ENCODE results near the gene ABTB2. TPM values are rescaled to one million over a fixed set of nuclear protein-coding genes. Genes with fewer than 3 reads are reported as not detected.

Gene ABTB2
- total RNA-seq, 1 experiment from 2014 or later, result 3.6 TPM

DNA sequence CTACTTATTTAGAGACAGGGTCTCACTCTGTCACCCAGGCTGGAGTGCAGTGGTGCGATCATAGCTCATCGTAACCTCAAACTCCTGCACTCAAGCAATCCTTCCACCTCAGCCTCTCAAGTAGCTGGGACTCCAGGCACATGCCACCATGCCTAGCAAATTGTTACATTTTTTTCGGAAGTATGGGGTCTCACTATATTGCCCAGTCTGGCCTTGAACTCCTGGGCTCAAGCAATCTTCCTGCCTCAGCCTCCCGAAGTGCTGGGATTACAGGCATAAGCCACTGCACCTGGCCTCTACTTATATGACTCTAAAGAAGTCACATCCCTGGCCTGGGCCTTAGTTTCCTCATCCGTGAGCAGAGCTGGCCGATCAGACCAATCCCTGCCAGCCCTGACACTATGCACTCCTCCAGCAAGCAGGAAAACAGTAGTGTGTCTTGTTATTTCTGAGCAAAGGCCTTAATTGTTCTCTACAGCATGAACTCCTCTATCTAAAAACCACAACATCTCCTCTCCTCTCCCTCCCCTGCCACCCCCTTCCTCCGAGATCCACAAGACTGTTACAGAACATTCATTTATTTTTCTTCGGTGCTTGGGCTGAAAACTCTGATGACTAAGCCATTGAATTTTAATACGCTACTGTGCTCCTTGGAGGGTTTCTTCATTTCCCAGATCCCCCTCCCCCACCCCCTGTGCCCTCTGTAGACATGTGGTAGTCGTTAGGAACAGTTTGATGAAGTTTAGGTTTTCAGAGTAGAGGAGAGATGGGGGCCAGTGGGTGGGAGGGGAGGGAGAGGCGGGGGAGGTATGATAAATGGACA is 91.5 kb downstream of the ABTB2 start:
- no peaks in the 10 kb centered on the region for H3K4me1 ChIP-seq
- no peaks in the 10 kb centered on the region for H3K36me3 ChIP-seq (ENCODE audit: control insufficient read depth, insufficient read depth, low read length)
- H3K4me1 Mint-ChIP-seq (ENCODE audit: low read depth, unreplicated experiment), result no peaks in the 10 kb centered on the region
- no TSS peak for BruUV-seq (replicated peaks)
- DNase-seq, result no peak
- ChIA-PET CTCF (no interaction called here), POLR2A (no interaction called here)
- no peak overlapping the region for H3K4me3 ChIP-seq (ENCODE audit: low read depth, low read length)
- no peaks in the 10 kb centered on the region for H3K9me3 ChIP-seq
- no peaks in the 10 kb centered on the region for H3K27me3 Mint-ChIP-seq (ENCODE audit: insufficient read depth, unreplicated experiment)
- no peaks in the 10 kb centered on the region for H3K9me3 Mint-ChIP-seq (ENCODE audit: unreplicated experiment)
- intact Hi-C loops (cut with micrococcal nuclease; ENCODE audit: unreplicated experiment), result no loop called here
- TF ChIP-seq, protein P1, sequence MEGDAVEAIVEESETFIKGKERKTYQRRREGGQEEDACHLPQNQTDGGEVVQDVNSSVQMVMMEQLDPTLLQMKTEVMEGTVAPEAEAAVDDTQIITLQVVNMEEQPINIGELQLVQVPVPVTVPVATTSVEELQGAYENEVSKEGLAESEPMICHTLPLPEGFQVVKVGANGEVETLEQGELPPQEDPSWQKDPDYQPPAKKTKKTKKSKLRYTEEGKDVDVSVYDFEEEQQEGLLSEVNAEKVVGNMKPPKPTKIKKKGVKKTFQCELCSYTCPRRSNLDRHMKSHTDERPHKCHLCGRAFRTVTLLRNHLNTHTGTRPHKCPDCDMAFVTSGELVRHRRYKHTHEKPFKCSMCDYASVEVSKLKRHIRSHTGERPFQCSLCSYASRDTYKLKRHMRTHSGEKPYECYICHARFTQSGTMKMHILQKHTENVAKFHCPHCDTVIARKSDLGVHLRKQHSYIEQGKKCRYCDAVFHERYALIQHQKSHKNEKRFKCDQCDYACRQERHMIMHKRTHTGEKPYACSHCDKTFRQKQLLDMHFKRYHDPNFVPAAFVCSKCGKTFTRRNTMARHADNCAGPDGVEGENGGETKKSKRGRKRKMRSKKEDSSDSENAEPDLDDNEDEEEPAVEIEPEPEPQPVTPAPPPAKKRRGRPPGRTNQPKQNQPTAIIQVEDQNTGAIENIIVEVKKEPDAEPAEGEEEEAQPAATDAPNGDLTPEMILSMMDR (IDR thresholded peaks at IDR 0.05; ENCODE audit: insufficient read depth in 1 of 2, low read depth in 1 of 2, low read length in 1 of 2, severe bottlenecking in 1 of 2, unreplicated experiment in 1 of 2), result no peak
- no peaks in the 10 kb centered on the region for H3K36me3 Mint-ChIP-seq (ENCODE audit: insufficient read depth, unreplicated experiment)
- no peaks in the 10 kb centered on the region for H3K27me3 ChIP-seq (replicated peaks; ENCODE audit: control insufficient read depth, insufficient read depth, low read length)
- H3K4me3 Mint-ChIP-seq (ENCODE audit: unreplicated experiment), result no peak overlapping the region
- H3K27ac Mint-ChIP-seq (ENCODE audit: unreplicated experiment), result no peak overlapping the region

DNA sequence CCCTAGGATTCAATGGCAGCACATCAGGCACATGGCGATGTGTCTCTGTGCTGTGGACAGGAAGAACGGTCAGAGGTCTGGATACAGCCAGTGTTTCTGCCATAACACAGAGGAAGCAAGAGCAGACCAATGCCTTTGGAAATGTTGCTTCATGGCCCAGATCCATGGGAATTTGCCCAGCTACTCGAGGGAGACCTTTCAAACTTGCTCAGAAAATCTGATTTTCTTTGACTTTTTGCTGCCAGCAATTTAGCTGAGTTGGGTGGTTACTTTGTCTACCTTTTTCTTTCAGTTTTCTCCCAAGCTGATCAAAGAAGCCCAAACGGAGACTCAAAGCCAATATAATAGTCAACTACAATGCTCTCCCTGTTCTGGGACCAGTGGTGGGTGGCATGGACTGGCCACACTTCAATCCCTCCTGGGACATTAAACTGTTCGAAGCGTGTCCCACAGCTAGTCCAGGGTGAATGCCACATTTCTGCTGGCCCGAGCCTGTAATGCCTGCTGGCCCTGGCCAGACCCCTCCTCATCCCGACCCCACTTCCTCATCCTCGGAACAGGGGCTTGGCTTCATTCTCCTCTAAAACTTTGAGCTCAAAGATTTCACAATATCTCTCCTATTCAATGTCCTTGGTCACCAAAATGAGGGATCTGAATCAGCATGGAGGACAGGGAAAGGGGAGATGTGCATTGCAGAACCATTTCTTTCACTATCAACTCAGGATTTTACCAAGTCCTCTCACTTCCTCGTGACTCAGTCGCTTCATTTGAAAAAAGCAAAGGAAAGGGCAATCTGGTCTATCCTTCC is 93.3 kb downstream of the ABTB2 start:
- no peaks in the 10 kb centered on the region for H3K36me3 ChIP-seq (ENCODE audit: control insufficient read depth, insufficient read depth, low read length)
- Mint-ChIP-seq H3K36me3 (ENCODE audit: insufficient read depth, unreplicated experiment) (no peaks in the 10 kb centered on the region), H3K4me3 (ENCODE audit: unreplicated experiment) (no peak overlapping the region), H3K4me1 (ENCODE audit: low read depth, unreplicated experiment) (no peaks in the 10 kb centered on the region), H3K9me3 (ENCODE audit: unreplicated experiment) (no peaks in the 10 kb centered on the region), H3K27ac (ENCODE audit: unreplicated experiment) (no peak overlapping the region), H3K27me3 (ENCODE audit: insufficient read depth, unreplicated experiment) (no peaks in the 10 kb centered on the region)
- H3K4me3 ChIP-seq (ENCODE audit: low read depth, low read length), result no peak overlapping the region
- intact Hi-C loops (cut with micrococcal nuclease; ENCODE audit: unreplicated experiment), result loop anchor here (5.0 kb wide), 1 partner anchor 93 kb away; the partner anchor contains the start of gene ABTB2
- TF ChIP-seq, protein P1 (IDR thresholded peaks at IDR 0.05; ENCODE audit: insufficient read depth in 1 of 2, low read depth in 1 of 2, low read length in 1 of 2, severe bottlenecking in 1 of 2, unreplicated experiment in 1 of 2), result no peak
- H3K4me1 ChIP-seq, result no peaks in the 10 kb centered on the region
- ChIA-PET CTCF (interaction anchor here (0.6 to 1.3 kb wide), 2 partner anchors 93 to 830 kb away, joined by 4 to 5 read pairs; partner anchors contain the start of gene ABTB2), POLR2A (no interaction called here)
- DNase-seq, result no peak
- no TSS peak for BruUV-seq (replicated peaks)
- H3K9me3 ChIP-seq, result no peaks in the 10 kb centered on the region
- no peaks in the 10 kb centered on the region for H3K27me3 ChIP-seq (replicated peaks; ENCODE audit: control insufficient read depth, insufficient read depth, low read length)

DNA sequence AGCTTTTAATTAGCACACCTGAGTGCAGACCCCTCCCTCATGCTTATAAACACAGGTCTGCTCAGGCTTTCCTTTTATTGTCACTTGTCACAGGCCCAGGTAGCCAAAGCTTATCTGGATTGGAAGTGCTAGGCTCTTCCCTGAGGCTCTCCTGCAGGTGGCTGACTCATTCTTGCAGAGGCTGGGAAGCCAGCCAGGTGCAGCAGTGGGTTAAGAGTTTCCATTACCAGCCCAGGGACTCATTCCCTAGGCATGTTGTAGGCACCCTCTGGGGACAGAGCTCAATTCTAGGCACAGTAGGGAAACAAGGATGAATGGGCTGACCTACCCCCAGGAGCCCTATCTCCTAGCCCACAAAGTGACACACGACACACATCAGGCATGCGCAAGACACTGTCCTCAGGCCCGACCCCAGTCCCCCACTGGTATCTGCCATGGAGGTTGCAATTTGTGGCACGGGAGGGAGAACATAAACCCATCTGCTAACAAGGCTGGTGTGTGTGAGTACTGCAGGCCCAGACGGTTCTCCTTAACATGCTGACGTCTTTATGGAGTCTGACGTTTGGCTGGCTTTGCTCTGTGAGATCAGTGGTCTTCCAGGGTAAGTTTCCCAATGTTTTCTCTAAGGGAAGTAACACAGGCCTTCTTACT is 94.2 kb downstream of the ABTB2 start:
- Histone ChIP-seq H3K9me3 (no peaks in the 10 kb centered on the region), H3K4me1 (no peaks in the 10 kb centered on the region), H3K4me3 (ENCODE audit: low read depth, low read length) (no peak overlapping the region), H3K27me3 (replicated peaks; ENCODE audit: control insufficient read depth, insufficient read depth, low read length) (no peaks in the 10 kb centered on the region), H3K36me3 (ENCODE audit: control insufficient read depth, insufficient read depth, low read length) (no peaks in the 10 kb centered on the region)
- peak; percentile 46 to 65 for DNase-seq
- Mint-ChIP-seq H3K9me3 (ENCODE audit: unreplicated experiment) (no peaks in the 10 kb centered on the region), H3K36me3 (ENCODE audit: insufficient read depth, unreplicated experiment) (no peaks in the 10 kb centered on the region), H3K27ac (ENCODE audit: unreplicated experiment) (no peak overlapping the region), H3K27me3 (ENCODE audit: insufficient read depth, unreplicated experiment) (no peaks in the 10 kb centered on the region), H3K4me3 (ENCODE audit: unreplicated experiment) (no peak overlapping the region), H3K4me1 (ENCODE audit: low read depth, unreplicated experiment) (no peaks in the 10 kb centered on the region)
- BruUV-seq (replicated peaks), result no TSS peak
- intact Hi-C loops (cut with micrococcal nuclease; ENCODE audit: unreplicated experiment), result loop anchor here (5.0 kb wide), 1 partner anchor 94 kb away; the partner anchor contains the start of gene ABTB2
- TF ChIP-seq, protein P1 (IDR thresholded peaks at IDR 0.05; ENCODE audit: insufficient read depth in 1 of 2, low read depth in 1 of 2, low read length in 1 of 2, severe bottlenecking in 1 of 2, unreplicated experiment in 1 of 2), result no peak
- ChIA-PET POLR2A (no interaction called here), CTCF (interaction anchor here (0.6 to 1.3 kb wide), 2 partner anchors 94 to 829 kb away, joined by 4 to 5 read pairs; partner anchors contain the start of gene ABTB2)

All from Caco-2 (cell line).